HepG2 (cell line): Measurements from ENCODE around the gene IFIT2. TPM values are rescaled to one million over a fixed set of nuclear protein-coding genes. Genes with fewer than 3 reads are reported as not detected.

Source experiments
- ELF4 ChIP-seq: sonication (generic); formaldehyde crosslinking; IDR thresholded peaks from 2 replicates; pipeline ENCODE4 v1.5.0; 2020; ENCODE audit warnings: missing genetic modification reagents, mild to moderate bottlenecking, moderate library complexity, borderline replicate concordance
- ETV5 ChIP-seq: IDR thresholded peaks from 2 replicates; pipeline ENCODE4 v1.6.1; 2018; ENCODE audit warnings: missing biosample characterization, missing genetic modification reagents, inconsistent platforms, borderline replicate concordance
- FOXA3 ChIP-seq: IDR thresholded peaks from 2 replicates; pipeline ENCODE4 v1.6.1; 2016; ENCODE audit warnings: missing genetic modification reagents, missing compliant biosample characterization
- FOXP1 ChIP-seq, 2 experiments: fragments of 450-650 bp in 1 of 2; IDR thresholded peaks; 2 replicates each; pipeline ENCODE4 v1.6.1; 2017 to 2018; ENCODE audit warnings: antibody characterized with exemption in 1 of 2
- JUN ChIP-seq: sonication (generic); formaldehyde crosslinking; IDR thresholded peaks from 2 replicates; pipeline ENCODE4 v1.4.0; 2020; ENCODE audit warnings: mild to moderate bottlenecking, missing genetic modification reagents
- KAT8 ChIP-seq: IDR thresholded peaks from 2 replicates; pipeline ENCODE4 v1.6.1; 2016; ENCODE audit warnings: missing genetic modification reagents, missing compliant biosample characterization
- KLF13 ChIP-seq: sonication (generic); formaldehyde crosslinking; IDR thresholded peaks from 2 replicates; pipeline ENCODE4 v1.4.0; 2020; ENCODE audit warnings: mild to moderate bottlenecking, missing genetic modification reagents
- MBNL3 ChIP-seq: fragments of 250-450 bp; sonication (Bioruptor Pico); conservative IDR thresholded peaks from 2 replicates; pipeline ENCODE4 v1.8.0; 2022; ENCODE audit warnings: mild to moderate bottlenecking, inconsistent platforms
- MEF2D ChIP-seq: sonication (generic); formaldehyde crosslinking; IDR thresholded peaks from 2 replicates; pipeline ENCODE4 v1.5.1; 2020; ENCODE audit warnings: mild to moderate bottlenecking, missing genetic modification reagents
- MIER3 ChIP-seq: IDR thresholded peaks from 2 replicates; pipeline ENCODE4 v1.6.1; 2016; ENCODE audit warnings: missing compliant biosample characterization, borderline replicate concordance
- MIXL1 ChIP-seq: IDR thresholded peaks from 2 replicates; pipeline ENCODE4 v1.6.1; 2016
- MXI1 ChIP-seq: IDR thresholded peaks from 3 replicates; pipeline ENCODE4 v1.6.1; 2012; ENCODE audit warnings: low read depth, low read length, inconsistent platforms, borderline replicate concordance
- NFIC ChIP-seq: IDR thresholded peaks from 2 replicates; pipeline ENCODE4 v1.6.1; 2012; ENCODE audit warnings: mild to moderate bottlenecking, low read length, inconsistent platforms
- POLR2AphosphoS5 ChIP-seq: IDR thresholded peaks from 2 replicates; pipeline ENCODE4 v1.6.1; 2012; ENCODE audit warnings: low read depth, low read length
- RXRB ChIP-seq: IDR thresholded peaks from 2 replicates; pipeline ENCODE4 v1.6.1; 2016; ENCODE audit warnings: borderline replicate concordance, missing genetic modification reagents, missing compliant biosample characterization
- SAP130 ChIP-seq: IDR thresholded peaks from 2 replicates; pipeline ENCODE4 v1.6.1; 2016; ENCODE audit warnings: low read depth
- SOX13 ChIP-seq, 3 experiments: fragments of 450-650 bp in 1 of 3; sonication (generic) in 1 of 3; formaldehyde crosslinking in 1 of 3; IDR thresholded peaks in 2 of 3; conservative IDR thresholded peaks in 1 of 3; 2 replicates each; pipeline versions ENCODE4 v1.5.0 to v1.6.1; 2016 to 2020; ENCODE audit warnings: antibody characterized with exemption in 1 of 3, mild to moderate bottlenecking in 1 of 3, missing compliant biosample characterization in 1 of 3, missing genetic modification reagents in 1 of 3, moderate library complexity in 1 of 3
- SOX5 ChIP-seq: IDR thresholded peaks from 2 replicates; pipeline ENCODE4 v1.6.1; 2016; ENCODE audit warnings: borderline replicate concordance
- YEATS2 ChIP-seq: sonication (generic); formaldehyde crosslinking; IDR thresholded peaks from 2 replicates; pipeline ENCODE4 v1.4.0; 2020; ENCODE audit warnings: missing genetic modification reagents, borderline replicate concordance
- polyA plus RNA-seq, 8 experiments: library from polyadenylated mRNA; depleted of rRNA in 3 of 8; stranded (reverse) in 7 of 8; unstranded in 1 of 8; fragments of >200 nt; fragmentation: Illumina TruSeq in 4 of 8; extraction: Trizol in 4 of 8; gene quantifications; 2 replicates each; pipeline versions ENCODE4 v1.2.1 to v1.2.3, GENCODE V29; 2011 to 2016; ENCODE audit warnings: low read depth in 4 of 8, missing spikeins in 1 of 8, mixed read lengths in 1 of 8; ENCODE audit not compliant: insufficient read depth in 1 of 8
- total RNA-seq, 5 experiments: library from RNA; depleted of rRNA; stranded (reverse); fragments of >200 nt; fragmentation: Illumina TruSeq; extraction: Trizol; gene quantifications; 2 replicates each; pipeline ENCODE4 v1.2.3, GENCODE V29; 2016; ENCODE audit warnings: low read depth in 1 of 5
- TF ChIP-seq, protein P1 (sequence below): sonication (generic); formaldehyde crosslinking; IDR thresholded peaks from 2 replicates; pipeline ENCODE4 v1.4.0; 2020; ENCODE audit warnings: mild to moderate bottlenecking, missing genetic modification reagents, borderline replicate concordance
- TF ChIP-seq, protein P2 (sequence below): IDR thresholded peaks from 2 replicates; pipeline ENCODE4 v1.6.1; 2012; ENCODE audit warnings: low read depth, low read length, improper control_type of control experiment
- TF ChIP-seq, protein P3 (sequence below): sonication (generic); formaldehyde crosslinking; IDR thresholded peaks from 2 replicates; pipeline ENCODE4 v1.5.1; 2020; ENCODE audit warnings: missing genetic modification reagents, mild to moderate bottlenecking, borderline replicate concordance

The IFIT2 gene
- total and polyA plus RNA-seq, 2 of the 13 experiments (the other 11 are each of a cell fraction or from before 2014, with no cell fraction given), result 0.04 to 0.15 TPM

DNA sequence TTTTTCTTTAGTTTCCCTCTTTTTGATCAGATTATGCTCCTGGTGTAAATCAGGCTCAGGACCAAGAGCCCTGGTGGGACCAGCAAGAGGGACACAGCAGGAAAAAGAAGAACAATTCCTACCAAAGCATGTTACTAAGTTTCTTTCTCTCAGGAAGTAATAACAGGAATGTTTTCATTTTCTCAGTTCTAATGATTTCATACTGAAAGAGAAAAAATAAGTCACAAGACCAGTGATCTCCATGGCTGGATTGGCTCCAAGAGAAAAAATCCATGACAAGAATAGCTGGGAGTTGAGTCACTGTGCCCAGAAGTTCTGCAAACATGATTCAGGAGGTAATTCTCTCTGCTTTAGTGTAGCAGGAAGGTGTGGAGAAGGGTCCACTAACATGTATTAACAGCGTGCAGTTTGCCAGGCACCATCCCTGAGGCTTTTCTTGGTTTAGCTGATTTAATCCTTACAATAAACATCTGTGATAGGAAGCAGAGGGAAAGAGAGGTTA is 23.8 kb upstream of the IFIT2 start (continued):
- no peak for TF ChIP-seq ELF4 (CRISPR knock-in tag)
- no peak for TF ChIP-seq FOXP1 (IDR thresholded peaks at IDR 0.05)
- peak; percentile 20; the same call in 1 of the 2 replicates for TF ChIP-seq FOXP1 (CRISPR knock-in tag; IDR thresholded peaks at IDR 0.05)
- TF ChIP-seq SOX5 (CRISPR knock-in tag), result peak; percentile 28; the same call in 1 of the 2 replicates
- TF ChIP-seq MIER3 (CRISPR knock-in tag), result 0 out of 2 replicates have a peak, but pooled peaks have one; percentile 43
- TF ChIP-seq POLR2AphosphoS5, result no peak
- TF ChIP-seq KLF13 (CRISPR knock-in tag), result no peak
- TF ChIP-seq, protein P1, sequence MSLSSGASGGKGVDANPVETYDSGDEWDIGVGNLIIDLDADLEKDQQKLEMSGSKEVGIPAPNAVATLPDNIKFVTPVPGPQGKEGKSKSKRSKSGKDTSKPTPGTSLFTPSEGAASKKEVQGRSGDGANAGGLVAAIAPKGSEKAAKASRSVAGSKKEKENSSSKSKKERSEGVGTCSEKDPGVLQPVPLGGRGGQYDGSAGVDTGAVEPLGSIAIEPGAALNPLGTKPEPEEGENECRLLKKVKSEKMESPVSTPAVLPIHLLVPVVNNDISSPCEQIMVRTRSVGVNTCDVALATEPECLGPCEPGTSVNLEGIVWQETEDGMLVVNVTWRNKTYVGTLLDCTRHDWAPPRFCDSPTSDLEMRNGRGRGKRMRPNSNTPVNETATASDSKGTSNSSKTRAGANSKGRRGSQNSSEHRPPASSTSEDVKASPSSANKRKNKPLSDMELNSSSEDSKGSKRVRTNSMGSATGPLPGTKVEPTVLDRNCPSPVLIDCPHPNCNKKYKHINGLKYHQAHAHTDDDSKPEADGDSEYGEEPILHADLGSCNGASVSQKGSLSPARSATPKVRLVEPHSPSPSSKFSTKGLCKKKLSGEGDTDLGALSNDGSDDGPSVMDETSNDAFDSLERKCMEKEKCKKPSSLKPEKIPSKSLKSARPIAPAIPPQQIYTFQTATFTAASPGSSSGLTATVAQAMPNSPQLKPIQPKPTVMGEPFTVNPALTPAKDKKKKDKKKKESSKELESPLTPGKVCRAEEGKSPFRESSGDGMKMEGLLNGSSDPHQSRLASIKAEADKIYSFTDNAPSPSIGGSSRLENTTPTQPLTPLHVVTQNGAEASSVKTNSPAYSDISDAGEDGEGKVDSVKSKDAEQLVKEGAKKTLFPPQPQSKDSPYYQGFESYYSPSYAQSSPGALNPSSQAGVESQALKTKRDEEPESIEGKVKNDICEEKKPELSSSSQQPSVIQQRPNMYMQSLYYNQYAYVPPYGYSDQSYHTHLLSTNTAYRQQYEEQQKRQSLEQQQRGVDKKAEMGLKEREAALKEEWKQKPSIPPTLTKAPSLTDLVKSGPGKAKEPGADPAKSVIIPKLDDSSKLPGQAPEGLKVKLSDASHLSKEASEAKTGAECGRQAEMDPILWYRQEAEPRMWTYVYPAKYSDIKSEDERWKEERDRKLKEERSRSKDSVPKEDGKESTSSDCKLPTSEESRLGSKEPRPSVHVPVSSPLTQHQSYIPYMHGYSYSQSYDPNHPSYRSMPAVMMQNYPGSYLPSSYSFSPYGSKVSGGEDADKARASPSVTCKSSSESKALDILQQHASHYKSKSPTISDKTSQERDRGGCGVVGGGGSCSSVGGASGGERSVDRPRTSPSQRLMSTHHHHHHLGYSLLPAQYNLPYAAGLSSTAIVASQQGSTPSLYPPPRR (CRISPR knock-in tag), result peak; percentile 48; the same call in 1 of the 2 replicates
- TF ChIP-seq, protein P2, sequence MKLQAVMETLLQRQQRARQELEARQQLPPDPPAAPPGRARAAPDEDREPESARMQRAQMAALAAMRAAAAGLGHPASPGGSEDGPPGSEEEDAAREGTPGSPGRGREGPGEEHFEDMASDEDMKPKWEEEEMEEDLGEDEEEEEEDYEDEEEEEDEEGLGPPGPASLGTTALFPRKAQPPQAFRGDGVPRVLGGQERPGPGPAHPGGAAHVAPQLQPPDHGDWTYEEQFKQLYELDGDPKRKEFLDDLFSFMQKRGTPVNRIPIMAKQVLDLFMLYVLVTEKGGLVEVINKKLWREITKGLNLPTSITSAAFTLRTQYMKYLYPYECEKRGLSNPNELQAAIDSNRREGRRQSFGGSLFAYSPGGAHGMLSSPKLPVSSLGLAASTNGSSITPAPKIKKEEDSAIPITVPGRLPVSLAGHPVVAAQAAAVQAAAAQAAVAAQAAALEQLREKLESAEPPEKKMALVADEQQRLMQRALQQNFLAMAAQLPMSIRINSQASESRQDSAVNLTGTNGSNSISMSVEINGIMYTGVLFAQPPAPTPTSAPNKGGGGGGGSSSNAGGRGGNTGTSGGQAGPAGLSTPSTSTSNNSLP, result peak; percentile 52; the same call in 1 of the 2 replicates
- TF ChIP-seq SAP130 (CRISPR knock-in tag), result 0 out of 2 replicates have a peak, but pooled peaks have one; percentile 38
- 0 out of 2 replicates have a peak, but pooled peaks have one; percentile 36 for TF ChIP-seq KAT8 (CRISPR knock-in tag)
- TF ChIP-seq NFIC, result peak; percentile 68; the same call in 1 of the 2 replicates
- TF ChIP-seq, protein P3, sequence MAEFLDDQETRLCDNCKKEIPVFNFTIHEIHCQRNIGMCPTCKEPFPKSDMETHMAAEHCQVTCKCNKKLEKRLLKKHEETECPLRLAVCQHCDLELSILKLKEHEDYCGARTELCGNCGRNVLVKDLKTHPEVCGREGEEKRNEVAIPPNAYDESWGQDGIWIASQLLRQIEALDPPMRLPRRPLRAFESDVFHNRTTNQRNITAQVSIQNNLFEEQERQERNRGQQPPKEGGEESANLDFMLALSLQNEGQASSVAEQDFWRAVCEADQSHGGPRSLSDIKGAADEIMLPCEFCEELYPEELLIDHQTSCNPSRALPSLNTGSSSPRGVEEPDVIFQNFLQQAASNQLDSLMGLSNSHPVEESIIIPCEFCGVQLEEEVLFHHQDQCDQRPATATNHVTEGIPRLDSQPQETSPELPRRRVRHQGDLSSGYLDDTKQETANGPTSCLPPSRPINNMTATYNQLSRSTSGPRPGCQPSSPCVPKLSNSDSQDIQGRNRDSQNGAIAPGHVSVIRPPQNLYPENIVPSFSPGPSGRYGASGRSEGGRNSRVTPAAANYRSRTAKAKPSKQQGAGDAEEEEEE (CRISPR knock-in tag), result no peak
- TF ChIP-seq MXI1, result peak; percentile 41; the same call in 1 of the 3 replicates
- no peak for TF ChIP-seq MBNL3 (CRISPR knock-in tag)
- peak; percentile 40 for TF ChIP-seq FOXA3 (CRISPR knock-in tag)
- TF ChIP-seq RXRB (CRISPR knock-in tag), result peak; percentile 49; the same call in 1 of the 2 replicates
- TF ChIP-seq ETV5 (CRISPR knock-in tag), result peak; percentile 65; the same call in 1 of the 2 replicates
- no peak for TF ChIP-seq MEF2D
- TF ChIP-seq JUN (CRISPR knock-in tag), result no peak
- TF ChIP-seq YEATS2, result no peak
- TF ChIP-seq SOX13 (IDR thresholded peaks at IDR 0.05), result no peak
- TF ChIP-seq SOX13 (CRISPR knock-in tag; conservative IDR thresholded peaks at IDR 0.05 in 1 of 2, IDR thresholded peaks at IDR 0.05 in 1 of 2), result 0 out of 4 replicates have a peak, but pooled peaks of 1 of the 2 experiments have one; percentile 21
- peak; percentile 39; the same call in 1 of the 2 replicates for TF ChIP-seq MIXL1 (CRISPR knock-in tag)
